ENCODE measurements around the gene RSU1.

DNA sequence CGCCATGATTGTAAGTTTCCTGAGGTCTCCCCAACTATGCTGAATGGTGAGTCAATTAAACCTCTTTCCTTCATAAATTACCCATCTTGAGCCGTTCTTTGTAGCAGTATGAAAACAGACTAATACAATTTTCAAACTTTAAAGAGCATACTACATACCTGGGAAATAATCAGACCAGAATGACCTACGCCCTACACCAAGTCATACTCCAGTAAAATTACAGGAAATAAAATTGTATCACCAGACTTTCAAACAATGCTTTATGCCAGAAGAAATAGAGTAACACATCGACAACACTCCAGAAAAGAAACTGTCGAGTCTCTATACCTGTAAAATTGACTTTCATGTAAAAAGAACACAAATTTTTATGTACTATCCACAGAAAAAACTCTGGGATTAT, 18.7 kb downstream of the RSU1 start:
- TF ChIP-seq ISL1 (CRISPR knock-in tag; IDR thresholded peaks at IDR 0.05) (no peak), ARNTL (CRISPR knock-in tag; IDR thresholded peaks at IDR 0.05; ENCODE audit: borderline replicate concordance, low read depth) (no peak), ZNF70 (CRISPR knock-in tag; IDR thresholded peaks at IDR 0.05) (no peak), OSR1 (CRISPR knock-in tag; IDR thresholded peaks at IDR 0.05) (no peak), GLIS3 (CRISPR knock-in tag; IDR thresholded peaks at IDR 0.05) (no peak), RARB (CRISPR knock-in tag; IDR thresholded peaks at IDR 0.05) (no peak), TCF4 (CRISPR knock-in tag; IDR thresholded peaks at IDR 0.05; ENCODE audit: borderline replicate concordance) (no peak), CSDC2 (CRISPR knock-in tag; IDR thresholded peaks at IDR 0.05) (no peak), PPARA (CRISPR knock-in tag; IDR thresholded peaks at IDR 0.05; ENCODE audit: borderline replicate concordance) (no peak)
- TF ChIP-seq, protein P1, sequence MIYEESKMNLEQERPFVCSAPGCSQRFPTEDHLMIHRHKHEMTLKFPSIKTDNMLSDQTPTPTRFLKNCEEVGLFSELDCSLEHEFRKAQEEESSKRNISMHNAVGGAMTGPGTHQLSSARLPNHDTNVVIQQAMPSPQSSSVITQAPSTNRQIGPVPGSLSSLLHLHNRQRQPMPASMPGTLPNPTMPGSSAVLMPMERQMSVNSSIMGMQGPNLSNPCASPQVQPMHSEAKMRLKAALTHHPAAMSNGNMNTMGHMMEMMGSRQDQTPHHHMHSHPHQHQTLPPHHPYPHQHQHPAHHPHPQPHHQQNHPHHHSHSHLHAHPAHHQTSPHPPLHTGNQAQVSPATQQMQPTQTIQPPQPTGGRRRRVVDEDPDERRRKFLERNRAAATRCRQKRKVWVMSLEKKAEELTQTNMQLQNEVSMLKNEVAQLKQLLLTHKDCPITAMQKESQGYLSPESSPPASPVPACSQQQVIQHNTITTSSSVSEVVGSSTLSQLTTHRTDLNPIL (CRISPR knock-in tag; IDR thresholded peaks at IDR 0.05; ENCODE audit: low read depth): no peak
